Brain pericyte (primary cell): ENCODE measurements around the gene RRP8.

Experiments used
- DNase-seq: peaks from one replicate; pipeline ENCODE4 v3.0.0-alpha.2; 2012; ENCODE audit warnings: low read depth, low spot score

Gene RRP8

DNA sequence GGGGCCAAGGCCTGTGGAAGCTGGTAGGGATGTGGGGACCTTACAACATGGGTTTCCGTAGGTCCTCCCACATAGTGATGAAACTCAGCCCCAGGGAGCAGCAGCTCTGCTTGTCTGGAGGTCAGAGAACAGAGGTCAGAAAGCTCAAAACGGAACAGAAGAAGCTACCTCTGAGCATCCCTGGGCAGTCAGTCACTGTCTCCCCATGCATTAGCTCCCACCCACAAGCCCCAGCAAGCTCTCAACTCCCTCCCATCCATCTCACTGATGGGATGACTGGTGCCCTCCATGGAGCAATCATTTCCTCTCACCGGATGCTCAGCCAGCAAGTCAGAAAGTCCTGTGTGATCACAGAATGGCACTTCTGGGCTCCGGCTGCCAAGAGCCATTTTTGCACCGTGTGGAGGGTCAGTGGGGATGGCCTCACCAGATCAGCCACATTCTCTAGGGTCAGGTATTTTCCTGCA is 13.9 kb upstream of the RRP8 start:
- DNase-seq, result no peak

DNA sequence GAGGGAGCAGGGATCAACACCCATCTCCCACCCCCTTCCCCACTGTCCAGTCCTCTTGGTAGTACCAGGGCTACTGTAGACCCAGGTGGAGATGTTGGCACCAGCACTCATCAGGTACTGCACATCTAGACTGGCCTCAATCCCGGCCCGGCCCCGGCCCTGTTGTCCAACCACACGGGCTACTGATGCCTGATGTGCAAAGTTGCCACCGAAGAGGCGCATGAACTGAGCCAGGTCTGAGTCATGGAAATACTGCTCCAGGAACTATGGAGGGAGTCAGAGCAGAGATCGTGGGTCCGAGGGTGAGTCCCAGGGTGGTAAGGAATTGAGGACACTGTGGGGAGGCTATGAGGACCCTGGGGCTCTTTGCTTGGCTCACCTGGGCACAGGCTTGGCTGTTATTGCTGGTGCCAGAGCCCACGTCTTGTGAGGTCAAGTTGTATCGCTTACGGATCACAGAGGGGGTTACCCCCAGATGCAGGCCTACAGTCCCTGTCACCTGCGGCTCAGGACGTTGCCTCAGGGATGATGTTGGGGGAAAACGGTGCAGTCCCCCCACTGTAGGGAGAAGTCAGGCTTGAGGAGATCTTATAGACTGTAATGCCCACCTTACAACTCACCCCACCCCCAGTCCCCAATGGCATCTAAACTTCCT is 13.3 kb upstream of the RRP8 start:
- DNase-seq, result no peak

DNA sequence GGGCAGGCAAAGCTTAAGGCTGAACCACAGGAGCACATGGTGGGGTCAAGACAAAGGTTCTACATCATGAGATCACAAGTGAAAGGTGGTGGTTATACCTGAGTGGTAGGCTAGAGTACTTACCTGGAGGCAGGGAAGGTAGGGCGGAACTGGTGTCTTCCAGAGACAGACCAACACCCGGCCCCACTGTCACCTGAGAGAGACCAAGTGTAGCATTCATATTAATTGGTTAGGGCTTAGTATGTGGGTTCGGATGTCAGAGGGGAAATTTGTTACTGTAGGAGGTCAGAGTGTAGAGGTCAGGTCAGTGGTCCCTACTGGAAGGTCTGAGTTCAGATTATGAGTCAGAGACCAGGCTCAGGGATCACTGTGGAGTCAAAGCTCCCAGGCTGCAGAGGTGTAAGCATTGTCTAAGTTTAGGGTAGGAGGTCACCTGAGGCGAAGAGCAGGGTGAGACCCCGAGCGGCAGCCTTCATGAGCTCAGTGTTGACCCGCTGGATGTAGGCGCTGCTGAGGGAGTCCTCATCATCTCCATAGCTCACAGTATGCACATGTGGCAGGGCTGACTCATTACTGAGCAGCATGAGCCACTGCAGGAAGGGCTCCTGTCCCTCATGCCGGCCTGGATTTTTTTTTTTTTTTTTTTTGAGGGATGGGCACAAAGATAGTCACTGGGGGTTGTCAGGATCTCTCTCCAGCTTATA is 12.6 kb upstream of the RRP8 start:
- no peak for DNase-seq

DNA sequence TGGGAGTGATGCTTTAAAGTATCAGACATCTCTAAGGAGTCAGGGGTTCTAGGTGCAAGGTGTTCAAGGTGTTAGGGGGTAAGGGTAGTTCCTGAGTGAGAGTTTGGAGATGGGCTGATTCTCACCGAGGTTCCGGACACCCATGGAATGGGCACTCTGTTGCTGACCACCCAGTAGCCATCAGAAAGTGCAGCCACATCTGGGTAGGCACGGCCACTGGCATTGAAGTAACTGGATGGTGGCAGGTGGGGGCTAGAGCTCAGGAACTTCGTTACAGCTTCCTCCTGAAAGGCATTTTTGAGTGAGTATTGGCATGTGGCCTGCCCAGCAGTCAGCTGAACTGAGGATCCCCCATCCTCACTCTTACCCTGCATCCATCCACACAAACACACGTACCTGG is 11.6 kb upstream of the RRP8 start:
- DNase-seq, result no peak

DNA sequence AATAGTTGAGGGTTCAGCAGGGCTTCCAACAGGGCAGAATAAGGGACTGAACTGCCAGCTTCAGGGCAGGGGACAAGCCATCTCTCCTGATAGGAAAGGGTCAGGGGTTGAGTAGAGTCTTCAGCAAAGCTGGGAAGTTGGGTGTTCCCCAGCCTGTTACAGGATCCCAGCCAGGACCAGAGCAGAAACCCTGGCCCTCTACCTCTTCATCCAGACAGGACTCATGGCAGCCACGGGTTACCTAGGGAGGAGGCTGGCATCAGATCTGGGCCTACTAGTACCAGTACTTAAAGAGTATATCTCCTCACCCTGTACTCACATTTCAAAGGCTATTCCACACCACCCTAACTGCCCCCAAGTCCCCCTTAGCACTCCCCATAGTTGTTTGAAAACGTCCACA is 11.0 kb upstream of the RRP8 start:
- DNase-seq, result no peak

DNA sequence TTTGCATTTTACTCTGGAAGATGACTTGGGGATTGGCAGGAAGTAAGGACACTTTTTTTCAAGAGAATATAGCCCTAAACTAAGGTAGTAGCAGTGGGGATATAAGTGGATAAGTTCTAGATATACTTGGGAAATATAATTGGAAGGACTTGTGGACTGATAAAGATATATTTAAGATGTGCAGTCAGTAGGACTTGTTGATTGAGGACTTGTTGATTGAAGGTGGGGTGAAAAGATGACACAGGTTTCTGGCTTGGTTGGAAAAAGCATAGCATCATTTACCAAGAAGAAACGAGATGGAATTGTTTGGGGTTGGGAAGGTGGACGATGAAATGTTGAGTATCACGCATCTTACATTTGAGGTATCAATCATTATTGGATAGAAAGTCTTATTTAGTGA is 10.1 kb upstream of the RRP8 start:
- no peak for DNase-seq

DNA sequence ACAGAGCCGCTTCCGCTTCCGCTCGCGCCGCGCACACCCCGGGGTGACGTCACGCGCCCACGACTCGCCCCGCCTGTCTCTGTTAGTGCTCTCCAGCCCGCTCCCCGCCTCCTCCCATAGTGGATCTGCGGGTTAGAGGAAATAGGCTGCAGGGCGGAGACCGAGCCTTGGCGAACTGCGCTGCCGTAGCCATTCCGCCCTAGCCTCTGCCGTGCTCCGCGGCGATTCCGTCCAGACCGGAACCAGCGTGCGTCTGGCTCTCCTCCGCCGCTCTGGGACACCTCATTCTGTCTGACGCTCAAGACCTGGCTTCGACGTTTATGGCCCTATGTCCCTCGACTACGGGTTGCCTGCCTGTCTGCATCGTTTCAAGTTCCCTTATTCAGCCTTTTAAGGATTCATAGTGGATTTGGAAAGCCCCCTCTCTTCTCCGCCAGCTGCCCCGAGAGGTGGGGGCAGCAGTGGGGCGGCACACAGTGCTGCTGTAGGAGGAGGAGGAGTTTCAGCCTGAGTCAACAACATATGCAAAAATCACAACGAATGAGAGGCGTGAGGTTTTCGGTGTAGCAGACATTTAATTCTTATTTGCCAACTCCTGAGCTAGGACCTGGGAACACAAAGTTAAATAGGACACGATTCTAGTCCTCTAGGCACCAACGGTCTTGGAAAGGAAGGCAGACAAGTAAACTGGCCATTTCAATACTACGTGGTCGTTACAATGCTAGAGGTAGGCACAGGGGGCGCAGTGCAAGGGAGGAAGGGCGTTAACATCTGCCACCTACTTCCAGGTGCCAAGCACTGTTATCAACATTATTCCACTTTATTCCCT is 9.0 kb upstream of the RRP8 start, which contains the start of gene TAF10:
Gene TAF10 (minus strand): TSS at position 4 of the 829 bp plus-strand sequence. CDS start 27 bp downstream, outside the sequence.
- peak; percentile 84 for DNase-seq

DNA sequence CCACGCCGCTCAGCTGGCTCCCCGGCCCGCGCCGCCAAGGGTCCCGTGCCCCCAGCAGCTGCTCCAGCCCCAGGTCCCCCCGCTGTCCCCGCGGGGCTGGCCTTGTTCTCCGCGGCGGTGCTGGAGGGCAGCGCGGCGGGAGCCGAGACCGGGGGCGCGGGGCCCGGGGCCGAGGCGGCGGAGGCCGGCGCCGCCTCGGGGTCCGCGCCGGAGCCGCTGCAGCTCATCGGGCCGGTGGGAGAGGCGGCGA is 8.5 kb upstream of the RRP8 start:
- DNase-seq, result no peak

DNA sequence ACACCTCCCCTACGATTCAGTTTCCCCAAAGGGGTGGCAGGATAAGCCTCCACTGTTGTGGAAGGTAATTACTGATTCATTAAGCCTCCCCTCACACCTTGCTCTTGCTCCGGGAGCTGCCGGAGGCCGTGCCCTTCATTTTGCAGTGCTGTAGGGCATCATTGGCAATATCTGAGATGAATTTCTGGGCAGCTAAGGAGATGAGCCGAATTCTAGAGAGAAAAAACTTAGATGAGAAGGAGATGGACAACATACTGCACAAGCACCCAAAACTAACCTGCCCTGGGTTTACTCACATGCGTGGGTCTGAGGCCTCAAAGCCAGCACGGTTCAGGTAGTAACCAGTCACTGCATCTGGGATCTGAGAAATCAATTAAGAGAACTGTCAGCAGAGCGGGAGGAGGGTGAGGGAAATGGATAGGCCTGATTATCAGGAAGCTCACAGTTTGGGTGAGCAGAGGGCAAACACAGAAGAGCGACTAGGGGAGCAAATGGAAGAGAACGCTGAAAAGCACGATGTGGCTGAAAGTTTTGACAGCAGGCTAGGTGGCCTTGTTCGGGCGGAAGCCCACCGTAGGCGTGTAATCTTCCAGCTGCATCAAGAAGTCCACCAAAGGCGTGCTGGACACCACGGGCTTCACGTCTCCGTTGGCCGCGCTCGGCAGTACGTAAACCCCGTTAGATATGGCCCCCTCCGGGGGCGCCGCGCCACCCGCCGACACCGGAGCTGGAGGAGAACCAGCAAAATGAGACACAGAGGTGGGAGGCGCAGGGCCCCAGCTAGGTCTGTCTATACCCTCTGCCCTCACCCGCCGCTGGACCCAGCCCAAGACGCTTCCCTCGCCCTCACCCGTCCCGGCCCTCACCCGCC is 7.9 kb upstream of the RRP8 start:
- DNase-seq, result no peak

DNA sequence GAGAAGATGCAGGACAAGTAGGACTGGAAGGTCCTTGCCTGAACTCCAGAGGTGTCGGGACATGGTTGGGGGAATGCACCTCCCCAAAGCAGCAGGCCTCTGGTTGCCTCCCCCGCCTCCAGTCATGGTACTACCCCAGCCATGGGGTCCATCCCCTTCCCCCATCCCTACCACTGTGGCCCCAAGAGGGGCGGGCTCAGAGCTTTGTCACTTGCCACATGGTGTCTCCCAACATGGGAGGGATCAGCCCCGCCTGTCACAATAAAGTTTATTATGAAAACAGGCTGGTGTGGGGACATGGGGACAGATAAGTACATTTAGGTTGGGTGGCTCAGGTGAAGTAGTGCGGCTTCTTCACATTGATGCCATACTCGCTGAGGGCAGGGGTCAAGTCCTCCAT is 7.2 kb upstream of the RRP8 start:
- no peak for DNase-seq

DNA sequence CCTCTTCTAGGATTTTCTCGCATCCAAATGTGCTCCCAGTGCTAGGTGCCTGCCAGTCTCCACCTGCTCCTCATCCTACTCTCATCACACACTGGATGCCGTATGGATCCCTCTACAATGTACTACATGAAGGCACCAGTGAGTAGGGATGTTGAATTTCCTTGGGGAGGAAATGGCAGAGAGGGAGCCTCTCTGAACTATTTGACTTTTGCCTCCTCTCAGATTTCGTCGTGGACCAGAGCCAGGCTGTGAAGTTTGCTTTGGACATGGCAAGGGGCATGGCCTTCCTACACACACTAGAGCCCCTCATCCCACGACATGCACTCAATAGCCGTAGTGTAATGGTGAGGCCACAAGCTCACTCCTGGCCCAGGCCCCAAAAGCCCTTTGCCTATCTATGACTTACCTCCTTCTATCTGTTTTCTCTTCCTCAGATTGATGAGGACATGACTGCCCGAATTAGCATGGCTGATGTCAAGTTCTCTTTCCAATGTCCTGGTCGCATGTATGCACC is 6.1 kb upstream of the RRP8 start:
- DNase-seq, result no peak

DNA sequence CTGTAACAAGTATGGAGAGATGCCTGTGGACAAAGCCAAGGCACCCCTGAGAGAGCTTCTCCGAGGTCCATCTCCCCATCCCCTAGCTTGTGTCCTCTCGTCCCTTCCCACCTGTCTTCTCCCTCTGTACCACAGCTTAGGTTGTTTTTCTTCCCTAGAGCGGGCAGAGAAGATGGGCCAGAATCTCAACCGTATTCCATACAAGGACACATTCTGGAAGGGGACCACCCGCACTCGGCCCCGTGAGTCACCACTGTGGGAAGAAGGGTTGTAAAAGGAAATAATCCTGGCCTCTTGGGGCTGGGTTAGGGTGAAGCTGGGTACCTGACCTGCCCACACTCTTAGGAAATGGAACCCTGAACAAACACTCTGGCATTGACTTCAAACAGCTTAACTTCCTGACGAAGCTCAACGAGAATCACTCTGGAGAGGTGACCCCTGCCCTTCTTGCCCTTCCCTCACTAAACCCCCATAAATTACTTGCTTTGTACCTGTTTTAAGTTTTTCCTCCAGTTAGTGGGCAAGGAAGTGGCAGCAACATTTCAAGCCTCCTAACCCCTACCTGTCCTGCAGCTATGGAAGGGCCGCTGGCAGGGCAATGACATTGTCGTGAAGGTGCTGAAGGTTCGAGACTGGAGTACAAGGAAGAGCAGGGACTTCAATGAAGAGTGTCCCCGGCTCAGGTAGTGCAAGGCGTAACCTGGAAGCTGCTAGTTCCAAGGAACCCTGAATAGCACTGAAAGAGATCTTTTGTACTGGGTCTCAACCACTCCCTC is 5.5 kb upstream of the RRP8 start:
- DNase-seq, result no peak

DNA sequence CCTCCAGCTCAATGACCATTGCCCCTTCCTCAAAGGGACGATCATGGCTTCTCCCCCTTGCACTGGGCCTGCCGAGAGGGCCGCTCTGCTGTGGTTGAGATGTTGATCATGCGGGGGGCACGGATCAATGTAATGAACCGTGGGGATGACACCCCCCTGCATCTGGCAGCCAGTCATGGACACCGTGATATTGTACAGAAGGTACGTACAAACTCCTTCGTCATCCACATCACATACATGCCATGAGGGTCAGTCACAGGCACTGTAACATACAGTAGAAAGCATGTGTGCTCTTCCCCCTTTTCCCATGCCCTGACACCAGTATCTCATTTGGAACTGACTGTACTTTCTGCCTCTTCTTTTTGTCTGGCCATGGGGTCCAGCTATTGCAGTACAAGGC is 4.6 kb upstream of the RRP8 start:
- DNase-seq, result no peak

DNA sequence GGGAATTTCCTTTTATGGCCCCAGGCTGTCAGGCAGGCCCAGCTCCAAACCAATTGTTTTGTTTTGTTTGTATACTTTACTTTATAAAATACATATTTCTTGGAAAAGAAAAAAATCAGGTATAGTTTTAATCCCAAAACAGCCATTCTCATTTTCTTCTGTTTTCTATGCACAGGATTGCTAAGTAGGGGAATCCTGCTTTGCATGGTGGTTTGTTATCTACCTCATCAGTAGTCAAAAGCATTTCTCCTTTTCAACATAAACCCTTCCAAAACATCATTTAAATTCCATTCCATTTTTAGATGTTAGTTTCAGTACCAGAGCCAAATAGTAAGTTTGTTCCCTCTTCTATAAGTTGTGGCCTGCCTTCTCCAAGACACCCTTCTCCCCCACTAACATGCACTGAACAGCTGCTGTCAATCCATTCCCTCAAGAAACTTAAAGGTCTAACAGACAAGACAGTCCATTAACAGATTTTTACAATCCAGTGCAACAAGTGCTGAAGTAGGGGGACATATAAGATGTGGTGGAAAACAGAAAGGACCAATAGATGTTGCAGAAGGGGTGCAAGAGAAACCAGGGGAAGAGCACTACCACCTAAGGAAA is 3.9 kb upstream of the RRP8 start:
- no peak for DNase-seq

DNA sequence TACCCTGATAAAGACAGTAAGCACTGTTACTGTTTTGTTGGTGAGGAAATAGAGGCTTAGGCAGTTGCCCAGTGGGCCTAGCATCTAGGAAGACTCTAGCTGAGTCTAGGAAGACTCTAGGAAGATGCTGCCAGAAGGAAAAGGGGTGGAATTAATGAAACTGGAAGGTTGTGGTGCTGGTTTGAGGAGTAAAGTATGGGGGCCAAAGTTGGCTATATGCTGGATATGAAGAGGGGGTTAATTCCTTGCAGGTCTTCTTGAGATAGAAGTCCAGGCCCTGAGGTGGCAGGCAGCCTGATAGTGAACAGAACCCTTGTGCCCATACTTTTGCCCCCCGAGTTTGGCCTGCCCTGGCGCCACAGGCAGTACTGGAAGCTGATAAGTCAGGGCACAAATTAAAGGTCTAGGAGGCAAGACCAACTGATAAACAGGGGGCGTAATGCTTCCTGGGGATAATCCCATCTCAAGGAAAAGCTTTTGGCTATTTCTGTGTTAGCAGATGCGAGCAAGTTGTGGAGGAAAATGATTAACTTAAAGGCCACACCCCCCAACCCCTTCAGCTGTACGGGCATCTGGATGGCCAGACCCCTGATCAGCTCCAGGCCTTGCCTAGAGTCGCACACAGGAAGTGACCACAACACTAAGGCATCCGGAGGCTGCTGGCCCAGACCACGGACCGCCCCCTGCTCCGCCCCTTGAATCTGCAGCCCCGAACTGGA is 3.2 kb upstream of the RRP8 start:
- DNase-seq, result no peak

DNA sequence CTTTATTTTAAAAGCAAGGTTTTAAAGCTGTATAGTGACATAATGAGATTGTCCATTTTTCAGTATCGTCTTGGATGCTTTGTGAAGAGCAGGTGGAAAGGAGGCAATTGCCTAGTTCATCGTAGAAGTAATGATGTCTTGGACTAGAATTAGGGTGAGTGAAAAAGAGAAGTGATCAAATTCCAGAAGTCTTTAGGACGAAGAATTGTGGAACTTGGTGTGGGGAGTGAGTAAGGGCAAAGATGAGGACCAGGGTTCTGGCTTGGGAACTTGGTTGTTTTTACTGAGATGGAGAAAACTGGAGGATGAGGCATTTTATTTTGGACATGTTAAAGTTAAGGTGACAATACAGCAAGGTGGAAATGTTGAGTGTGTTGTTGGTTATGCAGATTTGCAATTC is 1.4 kb upstream of the RRP8 start:
- no peak for DNase-seq

DNA sequence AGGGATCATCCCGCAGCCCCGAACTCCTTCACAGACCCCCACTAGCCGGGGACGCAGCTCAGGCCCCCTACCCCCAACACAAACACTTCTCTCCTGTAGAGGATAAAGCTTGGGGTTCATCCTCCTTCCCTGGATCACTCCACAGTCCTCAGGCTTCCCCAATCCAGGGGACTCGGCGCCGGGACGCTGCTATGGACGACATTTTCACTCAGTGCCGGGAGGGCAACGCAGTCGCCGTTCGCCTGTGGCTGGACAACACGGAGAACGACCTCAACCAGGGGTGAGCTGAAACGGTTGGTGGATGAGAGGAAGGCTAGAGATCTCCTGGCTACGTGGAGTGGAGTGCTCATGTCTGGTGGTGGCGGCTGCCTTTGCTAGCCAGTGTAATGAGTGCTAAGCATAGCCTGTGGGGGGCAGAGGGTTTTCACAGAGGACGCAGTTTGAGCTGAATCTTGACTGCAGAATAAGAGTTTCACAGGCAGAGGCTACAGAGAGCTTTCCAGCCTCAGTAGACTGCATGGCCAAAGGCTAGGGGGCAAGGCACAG is 738 bp upstream of the RRP8 start:
- no peak for DNase-seq

DNA sequence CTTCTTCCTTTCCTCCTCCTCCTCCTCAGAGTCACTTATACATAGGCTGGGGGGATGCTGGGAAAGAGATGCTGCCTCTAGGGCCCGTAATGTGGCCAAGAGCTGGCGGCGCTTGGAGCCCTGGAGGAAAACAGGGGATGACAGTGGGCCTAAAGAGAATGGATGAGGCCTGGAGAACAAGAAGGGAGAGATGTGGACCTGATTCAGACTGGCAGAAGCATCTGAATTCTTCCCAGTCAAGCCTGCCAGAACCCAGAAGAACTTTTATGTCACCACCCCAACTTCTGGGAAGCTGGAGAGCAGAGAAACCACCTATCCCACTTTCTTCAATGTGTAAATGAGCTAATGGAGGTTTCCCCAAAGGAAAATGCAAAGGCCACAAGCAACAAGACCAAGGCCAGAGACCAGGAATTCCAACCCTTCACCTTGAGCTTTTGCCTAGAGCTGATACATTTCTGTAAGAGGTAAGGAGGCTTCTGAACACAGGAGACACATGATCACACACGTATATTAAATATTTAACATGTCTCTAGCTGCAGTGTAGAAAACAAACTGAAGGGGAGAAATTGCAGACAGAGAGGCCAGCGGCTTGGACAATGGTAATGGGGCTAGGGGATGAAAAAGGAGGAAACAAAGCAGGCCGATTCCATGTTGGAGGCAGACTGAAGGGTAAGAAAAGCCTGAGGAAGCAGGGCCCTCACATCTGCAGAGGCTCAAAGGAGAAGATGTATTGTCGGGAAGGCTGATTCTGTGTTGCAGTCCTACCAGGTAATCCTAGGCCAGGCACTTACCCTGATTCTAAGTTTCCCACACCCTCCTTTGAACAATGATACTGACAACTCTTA is 1.1 kb downstream of the RRP8 start:
- no peak for DNase-seq

DNA sequence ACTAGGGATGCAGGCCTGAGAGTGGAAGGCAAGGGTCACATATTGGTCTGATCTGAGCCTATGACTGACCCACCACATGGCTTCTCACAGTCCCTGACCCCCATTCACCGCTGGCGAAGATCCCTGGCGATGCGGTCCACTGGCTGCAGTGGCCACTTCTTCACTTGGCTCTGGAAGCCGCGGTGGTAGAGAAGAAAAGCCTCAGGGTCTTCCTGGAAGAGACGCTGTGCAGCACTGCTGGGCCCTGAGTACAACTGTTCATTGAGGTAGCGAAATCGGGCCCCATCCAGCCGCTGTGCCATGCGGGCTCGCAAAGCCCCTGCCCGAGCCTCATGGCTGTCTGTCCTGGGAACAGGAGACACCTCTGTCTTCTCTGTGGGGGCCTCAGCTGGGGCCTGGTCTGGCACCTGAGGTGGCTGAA is 2.4 kb downstream of the RRP8 start:
- no peak for DNase-seq
